ENCODE measurements around the gene UPK1A. TPM values are rescaled to one million over a fixed set of nuclear protein-coding genes. Genes with fewer than 3 reads are reported as not detected.
"Not testable (repeated sequence)": the region's sequence is repeated elsewhere in the genome, so short reads cannot be mapped to it uniquely, and the experiment has no call there.

UPK1A gene
- total and polyA plus RNA-seq, 9 of the 15 experiments (the other 6 are each of a cell fraction or from before 2014, with no cell fraction given) = 0.06 to 0.13 TPM; not detected in 7

- Histone ChIP-seq H3K36me3 (ENCODE audit: control insufficient read depth, insufficient read depth, low read length) (peaks cover 89% of the 10 kb centered on the region; the same call in 2 of the 3 replicates), H3K4me3 (no peak overlapping the region), H3K4me2 (ENCODE audit: insufficient read depth, low read length) (no peak overlapping the region), H3K9me1 (ENCODE audit: control insufficient read depth, insufficient read depth, low read length) (no peaks in the 10 kb centered on the region), H3K4me1 (replicated peaks in 1 of 2; ENCODE audit: control insufficient read depth in 2 of 2, insufficient read depth in 2 of 2, low read length in 2 of 2) (peaks cover 7 to 27% of the 10 kb centered on the region in 2 experiments), H3K79me2 (ENCODE audit: control insufficient read depth, insufficient read depth, low read length) (peaks cover 25% of the 10 kb centered on the region), H2AFZ (ENCODE audit: low read depth, low read length) (no peak overlapping the region), H3K27ac (ENCODE audit: extremely low read depth, low read depth, low read length) (no peak overlapping the region), H3K27me3 (ENCODE audit: control insufficient read depth in 2 of 2, insufficient read depth in 2 of 2, low read length in 2 of 2) (no peaks in the 10 kb centered on the region), H3K9ac (ENCODE audit: insufficient read depth in 1 of 2, low read depth in 2 of 2, low read length in 2 of 2) (no peak overlapping the region), H3K9me3 (replicated peaks; ENCODE audit: control insufficient read depth, insufficient read depth, low read depth, low read length) (no peaks in the 10 kb centered on the region), H4K20me1 (replicated peaks; ENCODE audit: control insufficient read depth, insufficient read depth, low read length) (0 out of 2 replicates have a peak, but pooled peaks cover 10% of the 10 kb centered on the region)
- DNase-seq (ENCODE audit: extremely low read depth in 1 of 4, low spot score in 3 of 4) (no peak), ATAC-seq (no peak), FAIRE-seq (no peak)
- no TSS peak for BruUV-seq (replicated peaks)
- intact Hi-C loops (cut with micrococcal nuclease) (no loop called here), in situ Hi-C loops (cut with MboI) (no loop called here)
- POLR2A ChIA-PET = interaction anchor here (0.6 to 3.2 kb wide), 6 partner anchors 11 to 1355 kb away, joined by 3 to 19 read pairs (median 6); partner anchors contain the start of genes PSENEN, U2AF1L4 and ZNF420
- over 99% methylated on average over 24 of the region's 24 CpGs for WGBS (ENCODE audit: insufficient coverage, low coverage, missing lambda C conversion rate)
- TF ChIP-seq ATF7 (IDR thresholded peaks at IDR 0.05) = no peak
- no peak for TF ChIP-seq SP1 (CRISPR knock-in tag; IDR thresholded peaks at IDR 0.05)
- TF ChIP-seq HOMEZ (CRISPR knock-in tag; IDR thresholded peaks at IDR 0.05) = no peak
- TF ChIP-seq TOE1 (IDR thresholded peaks at IDR 0.05; ENCODE audit: borderline replicate concordance) = no peak
- no peak for TF ChIP-seq TOE1 (CRISPR knock-in tag; IDR thresholded peaks at IDR 0.05; ENCODE audit: borderline replicate concordance, low read depth)
- no peak for TF ChIP-seq ID3 (CRISPR knock-in tag; IDR thresholded peaks at IDR 0.05)
- TF ChIP-seq ID3 (tag; IDR thresholded peaks at IDR 0.05) = no peak
- no peak for TF ChIP-seq SRSF9 (IDR thresholded peaks at IDR 0.05; ENCODE audit: borderline replicate concordance, low read depth, low read length)
- no peak for TF ChIP-seq HEY1 (CRISPR knock-in tag; IDR thresholded peaks at IDR 0.05; ENCODE audit: borderline replicate concordance)
- no peak for TF ChIP-seq ZNF274 (IDR thresholded peaks at IDR 0.05; ENCODE audit: borderline replicate concordance, low read depth, low read length)
- TF ChIP-seq ZC3H4 (CRISPR knock-in tag; IDR thresholded peaks at IDR 0.05; ENCODE audit: borderline replicate concordance) = no peak
- CTCF ChIA-PET (ENCODE audit: low intra/inter-chr PET ratio) = no interaction called here
These were observed 57.4 kb downstream of the UPK1A start for GRCh38 chr19:35723671-35724070.

GRCh38 chr19:35724132-35724531, 57.8 kb downstream of the UPK1A start:
- POLR2A ChIA-PET = interaction anchor here (0.6 to 3.2 kb wide), 4 partner anchors 13 to 63 kb away, joined by 3 to 19 read pairs (median 8); partner anchors contain the start of genes PSENEN and U2AF1L4
- not testable (repeated sequence) for ATAC-seq

More at GRCh38 chr19:35724132-35724531, 57.8 kb downstream of the UPK1A start:
- WGBS (ENCODE audit: insufficient coverage, low coverage, missing lambda C conversion rate) = 95% methylated on average over 7 of the region's 7 CpGs
- DNase-seq (ENCODE audit: extremely low read depth in 1 of 4, low spot score in 3 of 4); CTCF ChIA-PET (ENCODE audit: low intra/inter-chr PET ratio); FAIRE-seq; H3K9ac ChIP-seq (ENCODE audit: insufficient read depth in 1 of 2, low read depth in 2 of 2, low read length in 2 of 2); H3K9me3 ChIP-seq (replicated peaks; ENCODE audit: control insufficient read depth, insufficient read depth, low read depth, low read length); intact Hi-C loops (cut with micrococcal nuclease); H2AFZ ChIP-seq (ENCODE audit: low read depth, low read length); H3K4me3 ChIP-seq; H3K27ac ChIP-seq (ENCODE audit: extremely low read depth, low read depth, low read length); H3K9me1 ChIP-seq (ENCODE audit: control insufficient read depth, insufficient read depth, low read length); H3K27me3 ChIP-seq (ENCODE audit: control insufficient read depth in 2 of 2, insufficient read depth in 2 of 2, low read length in 2 of 2); in situ Hi-C loops (cut with MboI); BruUV-seq (replicated peaks); H4K20me1 ChIP-seq (replicated peaks; ENCODE audit: control insufficient read depth, insufficient read depth, low read length); H3K4me2 ChIP-seq (ENCODE audit: insufficient read depth, low read length): not testable (repeated sequence)
- peaks cover 3 to 23% of the 10 kb centered on the region in 2 experiments for H3K4me1 ChIP-seq (replicated peaks in 1 of 2; ENCODE audit: control insufficient read depth in 2 of 2, insufficient read depth in 2 of 2, low read length in 2 of 2)
- peaks cover 21% of the 10 kb centered on the region for H3K79me2 ChIP-seq (ENCODE audit: control insufficient read depth, insufficient read depth, low read length)
- H3K36me3 ChIP-seq (ENCODE audit: control insufficient read depth, insufficient read depth, low read length) = peaks cover 94% of the 10 kb centered on the region; the same call in 2 of the 3 replicates

All from K562 (cell line).